SU-DHL-6 (cell line): ENCODE measurements around the gene DEDD.

Source experiments
- H2AFZ ChIP-seq: fragments of 200-600 bp; sonication (generic); 2 replicates; pipeline ENCODE4 v1.6.1; 2014; ENCODE audit warnings: low read depth, mild to moderate bottlenecking, moderate library complexity, mixed read lengths, antibody characterized with exemption, low read length; ENCODE audit not compliant: severe bottlenecking
- H3F3A ChIP-seq: fragments of 200-600 bp; shearing (Covaris generic); 2 replicates; pipeline ENCODE4 v1.6.0; 2016; ENCODE audit warnings: antibody characterized with exemption, mild to moderate bottlenecking; ENCODE audit not compliant: insufficient read depth
- H3K27ac ChIP-seq: fragments of 200-600 bp; sonication (generic); 2 replicates; pipeline ENCODE4 v1.5.1; 2016; ENCODE audit warnings: low read depth, mild to moderate bottlenecking, low read length, moderate library complexity, mixed read lengths
- H3K27me3 ChIP-seq: fragments of 200-600 bp; sonication (generic), shearing (Covaris generic); 2 replicates; pipeline ENCODE4 v1.6.0; 2014; ENCODE audit warnings: mild to moderate bottlenecking, low read length
- H3K36me3 ChIP-seq: fragments of 200-600 bp; sonication (generic); 2 replicates; pipeline ENCODE4 v1.6.1; 2014; ENCODE audit warnings: mild to moderate bottlenecking, low read length, mixed read lengths
- H3K4me2 ChIP-seq: fragments of 300-600, 200-600 bp; shearing (Covaris generic), sonication (generic); 2 replicates; pipeline ENCODE4 v1.6.0; 2014; ENCODE audit warnings: low read length, low read depth, mild to moderate bottlenecking; ENCODE audit not compliant: poor library complexity, severe bottlenecking
- H3K4me3 ChIP-seq: fragments of 200-600 bp; sonication (generic); 2 replicates; pipeline ENCODE4 v1.5.1; 2014; ENCODE audit warnings: antibody characterized with exemption, low read length, mild to moderate bottlenecking, mixed read lengths; ENCODE audit not compliant: insufficient read depth, poor library complexity, severe bottlenecking
- H3K79me2 ChIP-seq: fragments of 200-600 bp; sonication (generic); 2 replicates; pipeline ENCODE4 v1.6.1; 2014; ENCODE audit warnings: mild to moderate bottlenecking, low read length, moderate library complexity; ENCODE audit not compliant: insufficient read depth
- H3K9ac ChIP-seq: fragments of 200-600 bp; sonication (generic); 2 replicates; pipeline ENCODE4 v1.7.0; 2014; ENCODE audit warnings: mild to moderate bottlenecking, low read length
- H3K9me2 ChIP-seq: fragments of 200-600 bp; sonication (generic); replicated peaks from 2 replicates; pipeline ENCODE4 v1.6.1; 2014; ENCODE audit warnings: low read length; ENCODE audit not compliant: insufficient read depth
- H3K9me3 ChIP-seq: fragments of 200-600 bp; sonication (generic); 2 replicates; pipeline ENCODE4 v1.6.1; 2014; ENCODE audit warnings: low read length, mixed read lengths; ENCODE audit not compliant: insufficient read depth
- H4K20me1 ChIP-seq: fragments of 200-600 bp; sonication (generic); 2 replicates; pipeline ENCODE4 v1.6.1; 2014; ENCODE audit warnings: low read depth, mild to moderate bottlenecking, antibody characterized with exemption, low read length, moderate library complexity, mixed read lengths
- EZH2phosphoT487 ChIP-seq: fragments of 200-600 bp; sonication (generic), shearing (Covaris generic); conservative IDR thresholded peaks from 2 replicates; pipeline ENCODE4 v1.6.1; 2018; ENCODE audit warnings: mild to moderate bottlenecking, antibody characterized with exemption, low read length, moderate library complexity, mixed read lengths
- TF ChIP-seq, protein P1 (sequence below): fragments of 200-600 bp; sonication (generic); IDR thresholded peaks from one replicate; pipeline ENCODE4 v1.5.1; 2017; ENCODE audit warnings: antibody characterized with exemption, mild to moderate bottlenecking, low read length, moderate library complexity; ENCODE audit not compliant: insufficient read depth, poor library complexity, severe bottlenecking

Gene DEDD

DNA sequence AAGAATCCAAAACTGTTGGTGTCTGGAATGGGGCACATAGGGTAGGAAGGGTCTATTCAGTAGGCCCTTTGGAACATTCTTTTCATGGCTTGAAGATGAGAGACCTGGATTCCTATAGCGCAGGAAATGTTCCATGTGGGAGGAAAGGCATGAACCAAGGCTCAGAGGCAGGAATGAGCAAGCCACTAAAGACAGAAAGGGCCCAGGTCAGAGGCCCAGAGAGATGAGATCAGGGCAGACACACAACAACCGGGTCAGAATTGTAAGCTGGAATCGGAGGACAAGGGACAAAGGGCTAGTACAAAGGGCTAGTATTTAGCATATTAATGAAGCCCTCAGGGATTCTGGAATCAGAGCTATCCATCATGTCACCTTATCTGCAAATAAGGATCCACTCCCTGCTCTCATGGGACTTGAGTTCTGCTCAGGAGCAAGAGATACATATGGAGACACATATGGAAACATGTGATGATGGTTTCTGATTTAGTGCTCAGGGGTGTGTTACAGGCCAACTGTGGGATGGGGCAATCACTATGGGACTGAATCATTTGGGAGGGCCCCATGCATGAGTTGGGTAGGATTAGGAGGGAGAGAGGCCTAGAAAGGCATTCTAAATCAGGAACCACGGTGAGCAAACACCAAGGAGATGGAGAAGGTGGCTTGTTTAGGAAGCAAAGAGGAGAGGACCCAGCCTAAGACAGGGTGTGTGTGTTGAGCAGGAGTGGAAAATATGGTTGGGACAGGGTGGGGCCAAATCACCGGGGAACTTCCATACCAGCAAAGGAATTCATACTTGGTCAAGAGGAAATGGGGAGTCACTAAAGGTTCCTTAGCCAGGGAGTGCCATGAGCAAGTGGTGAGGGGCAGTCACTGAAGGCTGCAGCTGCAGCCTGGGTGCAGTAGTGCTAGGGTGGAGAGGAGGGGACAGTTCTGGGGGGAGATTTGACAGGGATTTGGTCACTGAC is 51.7 kb downstream of the DEDD start:
- TF ChIP-seq, protein P1, sequence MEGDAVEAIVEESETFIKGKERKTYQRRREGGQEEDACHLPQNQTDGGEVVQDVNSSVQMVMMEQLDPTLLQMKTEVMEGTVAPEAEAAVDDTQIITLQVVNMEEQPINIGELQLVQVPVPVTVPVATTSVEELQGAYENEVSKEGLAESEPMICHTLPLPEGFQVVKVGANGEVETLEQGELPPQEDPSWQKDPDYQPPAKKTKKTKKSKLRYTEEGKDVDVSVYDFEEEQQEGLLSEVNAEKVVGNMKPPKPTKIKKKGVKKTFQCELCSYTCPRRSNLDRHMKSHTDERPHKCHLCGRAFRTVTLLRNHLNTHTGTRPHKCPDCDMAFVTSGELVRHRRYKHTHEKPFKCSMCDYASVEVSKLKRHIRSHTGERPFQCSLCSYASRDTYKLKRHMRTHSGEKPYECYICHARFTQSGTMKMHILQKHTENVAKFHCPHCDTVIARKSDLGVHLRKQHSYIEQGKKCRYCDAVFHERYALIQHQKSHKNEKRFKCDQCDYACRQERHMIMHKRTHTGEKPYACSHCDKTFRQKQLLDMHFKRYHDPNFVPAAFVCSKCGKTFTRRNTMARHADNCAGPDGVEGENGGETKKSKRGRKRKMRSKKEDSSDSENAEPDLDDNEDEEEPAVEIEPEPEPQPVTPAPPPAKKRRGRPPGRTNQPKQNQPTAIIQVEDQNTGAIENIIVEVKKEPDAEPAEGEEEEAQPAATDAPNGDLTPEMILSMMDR = no peak
- no peak for TF ChIP-seq EZH2phosphoT487
- H2AFZ ChIP-seq = no peak overlapping the region
- H3F3A ChIP-seq = no peaks in the 10 kb centered on the region
- H3K27ac ChIP-seq = no peak overlapping the region
- H3K9me2 ChIP-seq = no peaks in the 10 kb centered on the region
- H3K9me3 ChIP-seq = no peaks in the 10 kb centered on the region
- no peak overlapping the region for H3K4me3 ChIP-seq
- no peaks in the 10 kb centered on the region for H3K79me2 ChIP-seq
- no peak overlapping the region for H3K4me2 ChIP-seq
- H3K27me3 ChIP-seq = no peaks in the 10 kb centered on the region
- H3K9ac ChIP-seq = no peak overlapping the region
- H4K20me1 ChIP-seq = no peaks in the 10 kb centered on the region
- no peaks in the 10 kb centered on the region for H3K36me3 ChIP-seq

DNA sequence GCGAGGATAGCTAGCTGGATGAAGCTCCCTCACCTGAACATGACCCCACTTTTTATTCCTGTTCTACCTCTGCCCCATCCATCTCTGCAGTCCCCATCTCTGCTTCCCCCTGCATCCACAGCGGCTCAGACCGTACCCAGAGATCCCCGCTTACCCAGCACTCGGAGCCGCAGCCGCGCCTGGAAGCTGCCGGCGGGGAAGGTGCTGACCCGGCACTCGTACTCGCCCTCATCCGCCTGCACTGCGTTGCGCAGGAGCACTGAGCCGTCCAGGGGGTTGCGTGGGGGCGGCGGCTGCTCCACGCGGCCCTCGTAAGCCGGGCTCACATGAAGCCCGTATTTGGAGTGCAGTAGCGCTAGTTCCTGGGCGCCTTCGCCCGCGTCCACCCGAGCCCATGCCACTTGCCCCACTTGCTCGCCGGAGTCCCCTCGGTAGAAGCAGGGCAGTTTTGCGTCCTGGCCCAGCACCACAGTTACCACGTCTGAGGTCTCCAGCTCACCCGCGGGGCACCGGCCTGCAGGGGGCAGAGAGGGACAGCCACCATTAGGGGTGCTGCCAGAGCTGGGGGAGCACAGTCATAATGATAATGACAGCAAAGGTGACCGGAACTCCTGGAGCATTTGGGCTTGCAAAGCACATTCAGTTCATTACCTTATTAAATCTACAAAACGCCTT is 52.9 kb downstream of the DEDD start:
- no peaks in the 10 kb centered on the region for H3K9me3 ChIP-seq
- no peaks in the 10 kb centered on the region for H3K9me2 ChIP-seq
- no peaks in the 10 kb centered on the region for H3K79me2 ChIP-seq
- no peak overlapping the region for H3K4me2 ChIP-seq
- H3K27ac ChIP-seq = no peak overlapping the region
- H3K9ac ChIP-seq = no peak overlapping the region
- no peak for TF ChIP-seq EZH2phosphoT487
- TF ChIP-seq, protein P1 = no peak
- H3K27me3 ChIP-seq = no peaks in the 10 kb centered on the region
- no peaks in the 10 kb centered on the region for H4K20me1 ChIP-seq
- H3F3A ChIP-seq = no peaks in the 10 kb centered on the region
- no peaks in the 10 kb centered on the region for H3K36me3 ChIP-seq
- H3K4me3 ChIP-seq = no peak overlapping the region
- H2AFZ ChIP-seq = no peak overlapping the region

DNA sequence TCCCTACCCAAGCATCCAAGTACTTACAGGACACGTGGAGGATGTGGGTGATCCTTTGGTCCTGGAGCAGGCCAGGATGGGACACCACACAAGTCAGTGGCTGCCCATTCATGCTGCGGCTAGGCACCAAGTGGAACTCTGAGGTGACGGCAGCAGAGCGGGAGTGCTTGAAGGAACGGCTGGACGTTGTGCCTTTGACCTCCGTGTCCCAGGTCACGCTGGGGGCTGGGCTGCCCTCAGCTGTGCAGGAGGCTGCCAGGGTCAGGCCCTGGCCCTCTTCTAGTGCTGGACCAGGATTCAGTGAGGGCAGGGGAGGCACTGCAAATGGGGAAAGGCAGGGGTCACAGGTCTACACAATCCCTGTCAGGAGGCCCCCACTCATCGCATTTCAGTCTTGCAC is 55.0 kb downstream of the DEDD start:
- Histone ChIP-seq H3K9me3 (no peaks in the 10 kb centered on the region), H3K4me3 (no peak overlapping the region), H3K79me2 (no peaks in the 10 kb centered on the region), H3K9ac (no peak overlapping the region), H4K20me1 (no peaks in the 10 kb centered on the region), H3K9me2 (no peaks in the 10 kb centered on the region), H3K36me3 (no peaks in the 10 kb centered on the region), H3K27me3 (no peaks in the 10 kb centered on the region), H3K4me2 (no peak overlapping the region), H3K27ac (no peak overlapping the region), H3F3A (no peaks in the 10 kb centered on the region), H2AFZ (no peak overlapping the region)
- TF ChIP-seq EZH2phosphoT487 = no peak
